ENCODE measurements around the gene NRIP1.

NRIP1 gene

GRCh38 chr21:15064576-15065391, at the start of gene NRIP1:
Gene NRIP1, minus strand, starts transcription at chr21:15065000. Its CDS starts 96,808 bp downstream, at chr21:14968192.
- no peak for TF ChIP-seq CTCF (IDR thresholded peaks at IDR 0.05; ENCODE audit: borderline replicate concordance, insufficient read depth, low read depth, low read length)
- peak within 1 kb of the TSS; percentile 64 for H3K4me3 ChIP-seq (ENCODE audit: low read depth, low read length)

- no peak overlapping the region for H3K4me3 ChIP-seq (ENCODE audit: low read depth, low read length)
- TF ChIP-seq CTCF (IDR thresholded peaks at IDR 0.05; ENCODE audit: borderline replicate concordance, insufficient read depth, low read depth, low read length): no peak
These were observed 48.1 kb upstream of the NRIP1 start for GRCh38 chr21:15112858-15113257.

GRCh38 chr21:15108801-15109200, 44.0 kb upstream of the NRIP1 start:
- no peak overlapping the region for H3K4me3 ChIP-seq (ENCODE audit: low read depth, low read length)
- TF ChIP-seq CTCF (IDR thresholded peaks at IDR 0.05; ENCODE audit: borderline replicate concordance, insufficient read depth, low read depth, low read length): no peak

- no peak for TF ChIP-seq CTCF (IDR thresholded peaks at IDR 0.05; ENCODE audit: borderline replicate concordance, insufficient read depth, low read depth, low read length)
- no peak overlapping the region for H3K4me3 ChIP-seq (ENCODE audit: low read depth, low read length)
These were observed 39.7 kb upstream of the NRIP1 start for GRCh38 chr21:15104470-15104869.

- no peak for TF ChIP-seq CTCF (IDR thresholded peaks at IDR 0.05; ENCODE audit: borderline replicate concordance, insufficient read depth, low read depth, low read length)
- no peak overlapping the region for H3K4me3 ChIP-seq (ENCODE audit: low read depth, low read length)
These were observed 34.1 kb upstream of the NRIP1 start for GRCh38 chr21:15098908-15099307.

GRCh38 chr21:15098181-15098580, 33.4 kb upstream of the NRIP1 start:
- TF ChIP-seq CTCF (IDR thresholded peaks at IDR 0.05; ENCODE audit: borderline replicate concordance, insufficient read depth, low read depth, low read length): no peak
- H3K4me3 ChIP-seq (ENCODE audit: low read depth, low read length): no peak overlapping the region

- no peak for TF ChIP-seq CTCF (IDR thresholded peaks at IDR 0.05; ENCODE audit: borderline replicate concordance, insufficient read depth, low read depth, low read length)
These were observed 32.8 kb upstream of the NRIP1 start for GRCh38 chr21:15097580-15097979.

More at GRCh38 chr21:15097580-15097979, 32.8 kb upstream of the NRIP1 start:
- no peak overlapping the region for H3K4me3 ChIP-seq (ENCODE audit: low read depth, low read length)
